ENCODE results near the gene LONP2.

- TF ChIP-seq, protein P1, sequence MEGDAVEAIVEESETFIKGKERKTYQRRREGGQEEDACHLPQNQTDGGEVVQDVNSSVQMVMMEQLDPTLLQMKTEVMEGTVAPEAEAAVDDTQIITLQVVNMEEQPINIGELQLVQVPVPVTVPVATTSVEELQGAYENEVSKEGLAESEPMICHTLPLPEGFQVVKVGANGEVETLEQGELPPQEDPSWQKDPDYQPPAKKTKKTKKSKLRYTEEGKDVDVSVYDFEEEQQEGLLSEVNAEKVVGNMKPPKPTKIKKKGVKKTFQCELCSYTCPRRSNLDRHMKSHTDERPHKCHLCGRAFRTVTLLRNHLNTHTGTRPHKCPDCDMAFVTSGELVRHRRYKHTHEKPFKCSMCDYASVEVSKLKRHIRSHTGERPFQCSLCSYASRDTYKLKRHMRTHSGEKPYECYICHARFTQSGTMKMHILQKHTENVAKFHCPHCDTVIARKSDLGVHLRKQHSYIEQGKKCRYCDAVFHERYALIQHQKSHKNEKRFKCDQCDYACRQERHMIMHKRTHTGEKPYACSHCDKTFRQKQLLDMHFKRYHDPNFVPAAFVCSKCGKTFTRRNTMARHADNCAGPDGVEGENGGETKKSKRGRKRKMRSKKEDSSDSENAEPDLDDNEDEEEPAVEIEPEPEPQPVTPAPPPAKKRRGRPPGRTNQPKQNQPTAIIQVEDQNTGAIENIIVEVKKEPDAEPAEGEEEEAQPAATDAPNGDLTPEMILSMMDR (conservative IDR thresholded peaks at IDR 0.05; ENCODE audit: low read depth, low read length): peak; percentile 57
- TF ChIP-seq EZH2phosphoT487 (IDR thresholded peaks at IDR 0.05; ENCODE audit: borderline replicate concordance, low read length) (no peak), EZH2 (IDR thresholded peaks at IDR 0.05; ENCODE audit: low read length, unreplicated experiment) (no peak)
Observed at GRCh38 chr16:48317614-48318315, 73.7 kb downstream of the LONP2 start.
